GM12801 (cell line): ENCODE measurements around the gene CD34.

Experiments used
- CTCF ChIP-seq: IDR thresholded peaks from one replicate; pipeline ENCODE4 v1.5.1; 2011; ENCODE audit warnings: control low read depth; ENCODE audit not compliant: insufficient read length; ENCODE audit errors: extremely low read depth

Gene CD34

DNA sequence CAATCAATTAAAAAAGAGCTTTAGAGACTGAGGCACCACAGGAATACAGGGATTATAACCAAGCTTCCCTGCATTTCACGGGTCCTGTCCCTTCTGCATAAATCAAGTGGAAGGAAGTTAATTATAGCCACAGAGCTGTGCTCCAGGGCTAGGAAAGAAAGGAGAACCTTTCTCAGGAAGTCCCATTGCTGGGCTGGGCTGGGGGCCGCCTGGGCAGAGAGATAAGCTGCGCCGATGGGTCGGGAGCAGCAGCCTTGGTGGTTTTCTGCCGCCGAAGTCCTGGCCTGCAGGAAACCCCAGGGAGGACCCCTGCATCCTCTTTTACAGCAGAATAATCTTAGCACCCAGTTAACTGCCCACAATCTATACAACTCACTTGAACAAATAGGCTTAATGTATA, 12.6 kb upstream of the CD34 start:
- no peak for TF ChIP-seq CTCF

DNA sequence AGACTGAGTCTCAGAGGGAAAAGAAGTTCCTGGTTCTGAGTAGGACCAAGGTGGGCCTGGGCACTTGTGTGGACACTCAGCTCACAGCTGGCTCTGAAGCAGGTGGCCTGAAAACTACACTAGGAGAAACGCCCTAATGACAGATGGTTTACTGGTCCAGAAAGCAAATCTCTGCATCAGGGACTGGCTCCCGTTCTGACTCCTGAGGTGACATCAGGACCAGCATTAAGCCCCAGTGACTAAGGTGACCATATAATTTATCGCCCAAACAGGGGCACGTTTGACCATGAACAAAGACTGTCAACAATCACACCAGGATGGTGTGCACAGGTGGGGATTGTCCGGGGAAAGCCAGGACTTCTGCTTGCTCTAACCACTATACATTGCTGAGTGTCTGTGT, 12.2 kb upstream of the CD34 start:
- TF ChIP-seq CTCF: no peak

- TF ChIP-seq CTCF: no peak
Observed at GRCh38 chr1:207922554-207922953, 11.6 kb upstream of the CD34 start.

- no peak for TF ChIP-seq CTCF
Observed at GRCh38 chr1:207921321-207921720, 10.4 kb upstream of the CD34 start.

DNA sequence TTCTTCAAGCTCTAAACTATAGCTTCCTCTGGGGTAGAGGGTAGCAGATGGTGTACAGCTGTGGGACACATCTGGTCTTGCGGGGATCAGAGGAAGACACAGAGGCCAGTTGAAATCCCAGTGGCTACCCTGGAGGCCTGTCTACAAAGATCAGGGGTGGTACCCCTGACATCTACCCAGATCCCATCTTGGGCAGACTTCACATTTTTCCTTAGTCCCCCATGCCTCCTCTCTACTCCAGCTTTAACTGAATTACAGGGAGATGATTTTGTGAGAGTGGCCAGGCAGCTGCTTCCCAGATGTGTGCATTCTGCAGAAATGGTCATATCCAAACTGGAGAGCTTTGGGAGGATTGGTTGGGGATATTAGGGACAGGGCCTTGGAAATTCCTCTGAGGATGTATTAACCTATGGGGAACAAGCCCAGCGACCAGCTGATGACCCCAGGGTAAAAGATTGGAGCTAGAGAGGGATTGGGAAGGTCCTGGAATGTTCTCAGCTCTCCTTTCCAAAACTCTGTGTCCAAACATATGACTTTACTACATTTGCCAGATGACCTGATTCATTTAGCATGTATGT, 9.6 kb upstream of the CD34 start:
- no peak for TF ChIP-seq CTCF

DNA sequence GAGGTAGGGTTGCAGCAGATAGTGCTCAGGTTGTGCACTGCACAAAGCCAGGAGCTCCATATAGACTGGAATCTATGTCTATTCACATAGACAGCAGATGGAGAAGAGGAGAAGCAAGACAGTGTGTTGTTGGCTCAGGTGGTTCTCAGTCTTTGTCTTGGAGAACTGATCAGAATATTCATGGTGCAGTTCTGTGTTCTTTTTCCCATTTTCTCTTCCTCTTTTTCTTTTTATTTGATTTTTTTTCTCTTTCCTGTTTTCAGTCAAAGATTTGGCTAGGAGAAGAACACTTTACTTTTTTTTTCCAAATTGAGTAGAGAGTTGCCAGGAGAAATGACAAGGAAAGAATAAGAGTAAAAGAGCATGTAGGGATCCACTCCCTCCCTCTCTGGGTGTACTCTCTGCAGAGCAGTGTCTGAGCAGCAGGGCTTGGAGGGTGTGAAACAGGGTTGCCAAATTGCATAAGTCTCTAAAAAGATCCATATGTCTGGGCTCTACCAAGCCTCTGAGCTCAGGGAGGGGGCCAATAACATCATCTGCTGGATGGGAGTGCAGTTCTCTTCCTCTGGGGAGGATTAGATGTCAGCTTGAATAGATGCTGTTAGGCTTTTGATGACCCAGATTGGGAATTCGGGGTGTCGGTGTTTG, 8.7 kb upstream of the CD34 start:
- no peak for TF ChIP-seq CTCF

- TF ChIP-seq CTCF: no peak
Observed at GRCh38 chr1:207918581-207918980, 7.7 kb upstream of the CD34 start.
